SH-SY5Y (cell line): ENCODE measurements around the gene TFDP1.

Experiments used
- GATA2 ChIP-seq: IDR thresholded peaks from 2 replicates; pipeline ENCODE4 v1.6.1; 2011; ENCODE audit warnings: mild to moderate bottlenecking, low read depth, low read length
- GATA3 ChIP-seq: IDR thresholded peaks from 2 replicates; pipeline ENCODE4 v1.6.1; 2011; ENCODE audit warnings: low read depth, mild to moderate bottlenecking, low read length, moderate library complexity

The TFDP1 gene

GRCh38 chr13:113557013-113557412 lies 27.5 kb upstream of the TFDP1 start:
- no peak for TF ChIP-seq GATA2
- TF ChIP-seq GATA3 = no peak

GRCh38 chr13:113558461-113558860 lies 26.1 kb upstream of the TFDP1 start:
- TF ChIP-seq GATA3 (no peak), GATA2 (no peak)

DNA sequence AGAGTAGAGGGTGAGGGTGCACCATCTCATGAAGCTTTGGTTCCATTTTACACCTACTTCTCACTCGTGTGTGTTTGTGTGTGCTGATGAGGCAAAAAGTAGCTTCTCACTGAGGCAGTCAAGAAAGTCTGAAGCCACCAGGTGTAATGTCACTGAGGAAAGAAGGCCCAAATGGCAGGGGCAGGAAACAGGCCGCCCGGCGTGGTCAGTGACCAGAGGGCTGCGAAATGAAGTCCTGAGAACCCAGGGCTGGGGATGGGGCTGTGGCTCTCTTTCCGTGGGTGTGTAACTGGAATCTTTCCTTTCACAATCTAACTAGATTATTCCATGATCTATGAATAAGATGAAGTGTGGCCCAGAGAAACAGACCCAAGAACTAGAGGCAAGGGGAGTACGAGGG lies 25.5 kb upstream of the TFDP1 start:
- TF ChIP-seq GATA3 (no peak), GATA2 (no peak)

DNA sequence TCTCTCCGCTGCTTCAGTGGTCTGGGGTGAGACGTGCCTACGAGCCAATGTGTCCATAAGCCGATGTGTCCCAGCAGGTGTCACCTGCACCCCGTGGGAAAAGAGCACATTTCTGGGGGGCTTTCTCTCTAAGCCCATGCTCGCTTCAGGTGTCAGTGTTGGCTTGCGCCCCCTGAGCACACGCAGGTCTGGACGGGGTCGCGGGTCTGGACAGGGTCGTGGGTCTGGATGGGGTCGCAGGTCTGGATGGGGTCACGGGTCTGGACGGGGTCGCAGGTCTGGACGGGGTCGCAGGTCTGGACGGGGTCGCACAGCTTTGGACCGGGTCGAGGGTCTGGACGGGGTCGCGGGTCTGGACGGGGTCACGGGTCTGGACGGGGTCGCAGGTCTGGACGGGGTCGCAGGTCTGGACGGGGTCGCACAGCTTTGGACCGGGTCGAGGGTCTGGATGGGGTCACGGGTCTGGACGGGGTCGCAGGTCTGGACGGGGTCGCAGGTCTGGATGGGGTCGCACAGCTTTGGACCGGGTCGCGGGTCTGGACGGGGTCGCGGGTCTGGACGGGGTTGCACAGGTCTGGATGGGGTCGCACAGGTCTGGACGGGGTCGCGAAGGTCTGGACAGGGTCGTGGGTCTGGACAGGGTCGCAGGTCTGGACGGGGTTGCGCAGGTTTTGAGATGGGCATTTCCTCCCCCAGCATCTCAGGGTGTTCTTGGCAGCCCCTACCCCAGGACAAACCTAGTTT lies 24.5 kb upstream of the TFDP1 start:
- TF ChIP-seq GATA2 (no peak), GATA3 (no peak)

GRCh38 chr13:113560645-113561416 lies 23.7 kb upstream of the TFDP1 start:
- no peak for TF ChIP-seq GATA3
- TF ChIP-seq GATA2 = no peak

GRCh38 chr13:113561417-113562084 lies 23.0 kb upstream of the TFDP1 start:
- TF ChIP-seq GATA2 (no peak), GATA3 (no peak)

DNA sequence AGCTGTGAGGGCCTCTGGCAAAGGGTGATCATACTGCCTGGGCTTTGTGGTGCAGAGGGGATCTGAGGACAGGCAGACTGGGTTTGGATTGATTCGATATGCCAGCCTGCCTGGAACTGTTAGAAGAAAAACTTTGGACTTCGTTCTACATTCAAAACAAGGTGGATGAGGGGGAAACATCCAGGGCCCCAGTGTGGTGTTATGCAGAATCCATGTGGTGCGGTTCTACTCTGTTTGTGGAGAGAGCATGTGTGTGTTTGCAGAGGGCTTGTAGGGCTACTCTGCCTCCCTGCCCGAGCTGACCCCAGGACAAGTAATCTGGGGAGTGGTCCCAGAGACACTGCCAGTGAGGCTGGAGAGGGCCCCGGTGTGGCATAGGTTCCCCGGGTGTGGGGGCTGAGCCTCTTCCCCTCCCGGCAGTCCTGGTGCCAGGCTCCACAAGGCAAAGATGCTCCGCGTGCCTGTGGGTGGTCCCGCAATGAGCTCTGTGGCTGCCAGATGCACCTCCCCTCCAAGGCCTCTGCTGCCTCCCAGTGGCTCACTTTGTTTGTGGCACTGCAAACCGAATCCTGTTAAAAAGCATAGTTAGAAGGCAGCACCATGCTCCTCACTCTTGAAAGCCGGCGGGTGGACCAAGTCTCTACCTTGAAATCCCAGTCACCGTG lies 22.3 kb upstream of the TFDP1 start:
- TF ChIP-seq GATA3 (no peak), GATA2 (no peak)

GRCh38 chr13:113562844-113563243 lies 21.7 kb upstream of the TFDP1 start:
- TF ChIP-seq GATA3 (no peak), GATA2 (no peak)

- no peak for TF ChIP-seq GATA2
- no peak for TF ChIP-seq GATA3
These were observed 20.1 kb upstream of the TFDP1 start for GRCh38 chr13:113564331-113565023.

DNA sequence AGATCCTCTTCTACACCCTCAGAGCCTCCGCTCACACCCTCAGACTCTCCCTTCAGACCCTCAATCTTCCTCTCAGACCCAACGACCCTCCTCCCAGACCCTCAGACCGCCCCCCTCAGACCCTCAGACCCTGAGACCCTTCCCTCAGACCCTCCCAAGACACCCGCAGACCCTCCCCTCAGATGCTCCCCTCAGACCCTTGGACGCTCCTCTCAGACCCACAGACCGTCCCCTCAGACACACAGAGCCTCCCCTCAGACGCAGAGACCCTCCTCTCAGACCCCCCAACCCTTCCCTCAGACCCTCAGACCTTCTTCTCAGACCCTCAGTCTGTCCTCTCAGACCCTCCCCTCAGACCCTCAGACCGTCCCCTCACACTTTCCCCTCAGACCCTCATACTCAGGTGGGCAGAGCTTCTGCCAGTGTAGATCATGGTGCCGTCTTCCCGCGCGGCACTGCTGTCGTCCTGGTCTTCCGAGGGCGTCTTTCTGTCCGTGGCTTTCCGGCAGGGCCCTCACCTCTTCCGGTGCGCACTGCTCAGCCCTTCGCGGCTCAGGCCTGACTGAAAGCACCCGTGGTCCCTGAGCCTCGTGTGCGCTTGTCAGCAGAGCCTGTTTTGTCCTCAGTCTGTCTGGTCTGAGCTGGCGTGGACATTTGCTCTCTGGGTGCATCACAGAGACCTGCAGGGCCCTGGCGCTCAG lies 18.9 kb upstream of the TFDP1 start:
- TF ChIP-seq GATA2 = no peak
- no peak for TF ChIP-seq GATA3

DNA sequence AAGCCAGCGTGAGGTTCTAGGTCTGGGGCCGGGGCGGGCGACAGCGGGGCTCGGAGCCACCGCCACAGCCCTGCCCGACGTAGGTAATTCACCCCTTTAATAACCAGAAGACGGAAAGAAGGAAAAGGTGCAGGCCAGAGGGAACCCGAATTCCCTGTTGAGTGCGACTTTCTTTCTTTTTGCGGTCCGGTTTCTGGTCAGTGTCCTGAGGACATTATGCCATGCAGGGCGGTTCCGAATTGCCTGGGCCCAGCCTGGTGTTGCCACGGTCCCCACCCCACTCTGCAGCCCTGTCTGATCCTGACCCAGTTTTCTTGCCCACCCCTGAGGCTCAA lies 18.4 kb upstream of the TFDP1 start:
- TF ChIP-seq GATA2 (no peak), GATA3 (no peak)

DNA sequence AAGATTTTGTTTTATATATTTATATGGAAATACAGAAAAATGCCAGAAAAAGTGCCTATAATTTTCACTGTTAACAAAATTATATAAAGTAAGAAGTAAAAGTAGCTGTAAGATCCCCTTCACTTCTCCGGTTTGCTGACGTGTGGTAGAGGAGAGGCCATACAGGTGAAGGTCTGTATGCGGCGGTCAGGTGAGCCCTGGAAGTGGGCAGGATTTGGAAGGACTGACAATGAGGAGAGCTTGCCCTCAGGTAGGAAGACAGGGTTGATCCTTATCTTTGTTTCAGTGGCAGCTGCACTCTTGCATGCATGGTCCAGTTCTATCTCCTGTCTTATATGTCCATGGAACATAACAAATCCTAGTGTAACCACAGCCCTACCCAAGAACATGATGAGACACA lies 16.9 kb upstream of the TFDP1 start:
- no peak for TF ChIP-seq GATA3
- no peak for TF ChIP-seq GATA2

- TF ChIP-seq GATA3 = no peak
- TF ChIP-seq GATA2 = no peak
These were observed 11.5 kb upstream of the TFDP1 start for GRCh38 chr13:113573065-113573464.

- TF ChIP-seq GATA2 (no peak), GATA3 (no peak)
These were observed 8.0 kb upstream of the TFDP1 start for GRCh38 chr13:113576597-113576996.
